PC-9 (cell line): Measurements from ENCODE around the gene PCSK5. TPM values are rescaled to one million over a fixed set of nuclear protein-coding genes. Genes with fewer than 3 reads are reported as not detected.

Source experiments
- BruUV-seq: library from RNA; stranded (reverse); fragments of 400-500 nt; replicated peaks from 2 replicates; lab custom pipeline; 2021; lab: Mats Ljungman, UMichigan
- CTCF ChIA-PET: fragments of 300-600 bp; sonication (Branson Sonifier 250); formaldehyde crosslinking; loops from one replicate; lab custom pipeline; 2022; ENCODE audit warnings: antibody characterized with exemption; lab: Charles Lee
- POLR2A ChIA-PET: fragments of 300-600 bp; sonication (Branson Sonifier 250); formaldehyde crosslinking; loops from one replicate; lab custom pipeline; 2022; ENCODE audit warnings: antibody characterized with exemption; ENCODE audit not compliant: unreplicated experiment; lab: Charles Lee
- DNase-seq, 2 experiments: peaks; one replicate each; pipeline versions ENCODE4 v3.0.0 to v3.0.0-alpha.2; 2015 to 2022; ENCODE audit warnings: mixed read lengths in 1 of 2
- H2AFZ ChIP-seq: fragments of 200-600 bp; sonication (generic); 2 replicates; pipeline ENCODE4 v1.8.1; 2017; ENCODE audit warnings: antibody characterized with exemption
- H3F3A ChIP-seq: fragments of 200-600 bp; sonication (generic); 2 replicates; pipeline ENCODE4 v1.8.1; 2017; ENCODE audit warnings: antibody characterized with exemption, mild to moderate bottlenecking, low read depth; ENCODE audit not compliant: insufficient read depth
- H3K27ac ChIP-seq: fragments of 200-600 bp; sonication (generic); 2 replicates; pipeline ENCODE4 v1.6.1; 2016; ENCODE audit warnings: mixed run types
- H3K27me3 ChIP-seq: fragments of 200-600 bp; sonication (generic); 2 replicates; pipeline ENCODE4 v1.6.1; 2016; ENCODE audit warnings: low read depth, mixed run types; ENCODE audit not compliant: insufficient read depth
- H3K36me3 ChIP-seq: fragments of 200-600 bp; sonication (generic); 2 replicates; pipeline ENCODE4 v1.6.1; 2016; ENCODE audit warnings: low read depth, mixed run types
- H3K4me1 ChIP-seq: fragments of 200-600 bp; sonication (generic); replicated peaks from 2 replicates; pipeline ENCODE4 v1.6.1; 2016; ENCODE audit warnings: mixed run types; ENCODE audit not compliant: insufficient read depth
- H3K4me2 ChIP-seq: fragments of 200-600 bp; sonication (generic); 2 replicates; pipeline ENCODE4 v1.6.1; 2017; ENCODE audit warnings: mixed run types
- H3K4me3 ChIP-seq: fragments of 200-600 bp; sonication (generic); 2 replicates; pipeline ENCODE4 v1.6.1; 2016; ENCODE audit warnings: mixed run types
- H3K79me2 ChIP-seq: fragments of 200-600 bp; sonication (generic); 2 replicates; pipeline ENCODE4 v1.6.1; 2017; ENCODE audit warnings: low read depth, mixed run types
- H3K9me2 ChIP-seq: fragments of 200-600 bp; sonication (generic); 2 replicates; pipeline ENCODE4 v1.8.1; 2017; ENCODE audit warnings: mild to moderate bottlenecking; ENCODE audit not compliant: insufficient read depth
- H3K9me3 ChIP-seq: fragments of 200-600 bp; sonication (generic); 2 replicates; pipeline ENCODE4 v1.8.1; 2016; ENCODE audit warnings: low read depth; ENCODE audit not compliant: insufficient read depth
- H4K20me1 ChIP-seq: fragments of 200-600 bp; sonication (generic); 2 replicates; pipeline ENCODE4 v1.8.1; 2017; ENCODE audit not compliant: insufficient read depth
- CTCF ChIP-seq: fragments of 200-600 bp; sonication (generic); conservative IDR thresholded peaks from 2 replicates; pipeline ENCODE4 v1.6.1; 2017; ENCODE audit warnings: mixed run types, antibody characterized with exemption, mild to moderate bottlenecking, moderate library complexity
- EZH2 ChIP-seq: fragments of 200-600 bp; sonication (generic); IDR thresholded peaks from 2 replicates; pipeline ENCODE4 v1.8.0; 2017; ENCODE audit warnings: antibody characterized with exemption, low read depth
- intact Hi-C: fragments of 100-400 bp; cut with micrococcal nuclease; formaldehyde crosslinking; loops from one replicate; pipeline ENCODE4 v1.10.0; 2022; ENCODE audit not compliant: unreplicated experiment
- total RNA-seq: library from RNA; stranded (reverse); gene quantifications from 2 replicates; pipeline ENCODE4 v1.2.3, GENCODE V29; 2021

The PCSK5 gene
- total RNA-seq, 1 experiment from 2014 or later: 8.2 TPM

DNA sequence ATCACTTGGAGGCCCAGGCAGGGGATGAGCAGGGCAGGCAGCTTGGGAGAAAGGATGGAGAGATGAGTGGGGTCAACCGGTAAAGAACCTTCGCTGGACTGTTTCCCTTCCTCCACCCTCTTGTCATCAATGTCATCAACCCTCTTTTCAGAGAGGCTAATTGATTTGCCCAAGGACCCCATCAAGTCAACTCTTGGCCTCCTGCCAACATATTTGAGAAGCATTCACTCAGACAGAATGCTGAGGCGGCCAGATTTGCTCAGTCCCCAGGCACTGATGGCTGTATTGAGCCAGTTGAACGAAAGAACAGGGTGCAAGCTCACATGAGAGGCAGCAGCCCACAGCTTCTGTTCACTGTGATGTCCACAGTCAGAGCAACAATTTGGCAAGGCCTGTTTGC lies 310.3 kb downstream of the PCSK5 start:
- Histone ChIP-seq H3K27me3 (no peaks in the 10 kb centered on the region), H3K4me2 (no peak overlapping the region), H4K20me1 (no peaks in the 10 kb centered on the region), H3K36me3 (no peaks in the 10 kb centered on the region), H3K4me1 (peaks cover 10% of the 10 kb centered on the region), H3K4me3 (no peak overlapping the region), H3K9me3 (no peaks in the 10 kb centered on the region), H2AFZ (no peak overlapping the region), H3F3A (peaks cover 5% of the 10 kb centered on the region; the same call in 1 of the 2 replicates), H3K27ac (no peak overlapping the region), H3K9me2 (no peaks in the 10 kb centered on the region), H3K79me2 (no peaks in the 10 kb centered on the region)
- intact Hi-C loops: no loop called here
- no peak for DNase-seq
- ChIA-PET CTCF (no interaction called here), POLR2A (no interaction called here)
- BruUV-seq: no TSS peak
- no peak for TF ChIP-seq EZH2

- Histone ChIP-seq H3K36me3 (no peaks in the 10 kb centered on the region), H3K79me2 (no peaks in the 10 kb centered on the region), H3F3A (peaks cover 5% of the 10 kb centered on the region; the same call in 1 of the 2 replicates), H3K4me1 (peaks cover 17% of the 10 kb centered on the region), H3K4me3 (no peak overlapping the region), H3K4me2 (peak overlapping the region; percentile 29; the same call in 1 of the 2 replicates), H3K9me2 (no peaks in the 10 kb centered on the region; the same call in 1 of the 2 replicates), H4K20me1 (no peaks in the 10 kb centered on the region), H3K27ac (no peak overlapping the region), H3K27me3 (no peaks in the 10 kb centered on the region), H2AFZ (no peak overlapping the region), H3K9me3 (no peaks in the 10 kb centered on the region)
- intact Hi-C loops: no loop called here
- BruUV-seq: no TSS peak
- TF ChIP-seq EZH2: no peak
- TF ChIP-seq CTCF: no peak
- ChIA-PET POLR2A (no interaction called here), CTCF (no interaction called here)
- DNase-seq: peak; percentile 29 to 67
These were observed 312.9 kb downstream of the PCSK5 start for GRCh38 chr9:76203373-76203772.

GRCh38 chr9:76206821-76207220 lies 316.3 kb downstream of the PCSK5 start:
- Histone ChIP-seq H3K9me2 (no peaks in the 10 kb centered on the region; the same call in 1 of the 2 replicates), H3K27me3 (no peaks in the 10 kb centered on the region), H3K36me3 (no peaks in the 10 kb centered on the region), H3K4me1 (peaks cover 17% of the 10 kb centered on the region), H2AFZ (no peak overlapping the region), H3K27ac (no peak overlapping the region), H3K4me2 (no peak overlapping the region), H3K4me3 (no peak overlapping the region), H3K9me3 (no peaks in the 10 kb centered on the region), H3K79me2 (no peaks in the 10 kb centered on the region), H3F3A (peaks cover 5% of the 10 kb centered on the region; the same call in 1 of the 2 replicates), H4K20me1 (no peaks in the 10 kb centered on the region)
- no TSS peak for BruUV-seq
- intact Hi-C loops: loop anchor here (2.0 kb wide), 1 partner anchor 14 kb away; no protein-coding TSS in a partner anchor
- CTCF ChIA-PET: no interaction called here
- TF ChIP-seq CTCF (no peak), EZH2 (no peak)
- POLR2A ChIA-PET: interaction anchor here (0.6 kb wide), 1 partner anchor 198 kb away, joined by 18 read pairs; no protein-coding TSS in a partner anchor
- no peak for DNase-seq

DNA sequence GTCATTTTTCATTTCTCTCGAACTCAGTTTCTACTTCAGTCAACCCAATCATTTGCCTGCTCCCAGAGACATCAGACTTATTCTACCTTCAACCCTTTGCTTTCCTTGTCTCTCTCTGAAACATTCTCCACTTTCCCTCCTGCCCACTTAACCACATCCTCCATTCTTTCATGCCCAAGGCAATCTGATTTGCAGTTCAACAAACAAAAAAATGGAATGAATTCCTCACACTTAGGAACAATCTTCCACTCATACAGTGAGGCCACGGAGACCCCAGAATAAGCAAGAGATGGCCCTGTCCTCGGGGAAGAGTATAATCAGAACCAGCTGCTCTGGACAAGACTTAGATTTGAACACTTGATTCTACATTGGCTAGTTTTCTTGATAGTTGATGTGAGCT lies 323.3 kb downstream of the PCSK5 start:
- H3K36me3 ChIP-seq: no peaks in the 10 kb centered on the region
- TF ChIP-seq CTCF (no peak), EZH2 (no peak)
- H3F3A ChIP-seq: peaks cover 37% of the 10 kb centered on the region
- POLR2A ChIA-PET: no interaction called here
- H3K4me2 ChIP-seq: no peak overlapping the region
- BruUV-seq: no TSS peak
- H3K9me2 ChIP-seq: no peaks in the 10 kb centered on the region
- no peaks in the 10 kb centered on the region for H4K20me1 ChIP-seq
- no peaks in the 10 kb centered on the region for H3K9me3 ChIP-seq
- H3K27ac ChIP-seq: no peak overlapping the region
- no peaks in the 10 kb centered on the region for H3K27me3 ChIP-seq
- no peak overlapping the region for H3K4me3 ChIP-seq
- no peak overlapping the region for H2AFZ ChIP-seq
- no peaks in the 10 kb centered on the region for H3K79me2 ChIP-seq
- no peak for DNase-seq
- CTCF ChIA-PET: no interaction called here
- H3K4me1 ChIP-seq: peaks cover 42% of the 10 kb centered on the region
- intact Hi-C loops: loop anchor here (10.0 kb wide), 1 partner anchor 161 kb away; no protein-coding TSS in a partner anchor
